Measurements from ENCODE around the gene HIP1. TPM values are rescaled to one million over a fixed set of nuclear protein-coding genes. Genes with fewer than 3 reads are reported as not detected.

Gene HIP1
- total RNA-seq, 1 experiment from 2014 or later, result 10.7 TPM

GRCh38 chr7:75653651-75654050, 85.1 kb downstream of the HIP1 start:
- no peak overlapping the region for H3K27ac Mint-ChIP-seq (ENCODE audit: unreplicated experiment)
- no TSS peak for BruUV-seq (replicated peaks)
- no peaks in the 10 kb centered on the region for H3K4me1 Mint-ChIP-seq (ENCODE audit: low read depth, unreplicated experiment)
- no peak for TF ChIP-seq CTCF (IDR thresholded peaks at IDR 0.05; ENCODE audit: unreplicated experiment)
- intact Hi-C loops (cut with micrococcal nuclease; ENCODE audit: unreplicated experiment), result no loop called here
- H3K9me3 Mint-ChIP-seq (ENCODE audit: low read depth, unreplicated experiment), result no peaks in the 10 kb centered on the region
- H3K36me3 Mint-ChIP-seq (ENCODE audit: insufficient read depth, unreplicated experiment), result no peaks in the 10 kb centered on the region
- CTCF ChIA-PET, result no interaction called here
- no peaks in the 10 kb centered on the region for H3K27me3 Mint-ChIP-seq (ENCODE audit: unreplicated experiment)
- no peak overlapping the region for H3K4me3 Mint-ChIP-seq (ENCODE audit: low read depth, unreplicated experiment)
- no peak for DNase-seq

- no peak for DNase-seq
- intact Hi-C loops (cut with micrococcal nuclease; ENCODE audit: unreplicated experiment), result no loop called here
- Mint-ChIP-seq H3K27ac (ENCODE audit: unreplicated experiment) (no peak overlapping the region), H3K36me3 (ENCODE audit: insufficient read depth, unreplicated experiment) (no peaks in the 10 kb centered on the region), H3K27me3 (ENCODE audit: unreplicated experiment) (no peaks in the 10 kb centered on the region), H3K9me3 (ENCODE audit: low read depth, unreplicated experiment) (no peaks in the 10 kb centered on the region), H3K4me1 (ENCODE audit: low read depth, unreplicated experiment) (no peaks in the 10 kb centered on the region), H3K4me3 (ENCODE audit: low read depth, unreplicated experiment) (no peak overlapping the region)
- CTCF ChIA-PET, result interaction anchor here (0.6 kb wide), 1 partner anchor 60 kb away, joined by 9 read pairs; no protein-coding TSS in a partner anchor
- no peak for TF ChIP-seq CTCF (IDR thresholded peaks at IDR 0.05; ENCODE audit: unreplicated experiment)
- no TSS peak for BruUV-seq (replicated peaks)
Measured at GRCh38 chr7:75652788-75653187, 86.0 kb downstream of the HIP1 start.

- H3K9me3 Mint-ChIP-seq (ENCODE audit: low read depth, unreplicated experiment), result no peaks in the 10 kb centered on the region
- H3K27me3 Mint-ChIP-seq (ENCODE audit: unreplicated experiment), result no peaks in the 10 kb centered on the region
- CTCF ChIA-PET, result no interaction called here
- H3K27ac Mint-ChIP-seq (ENCODE audit: unreplicated experiment), result no peak overlapping the region
- DNase-seq, result no peak
- intact Hi-C loops (cut with micrococcal nuclease; ENCODE audit: unreplicated experiment), result no loop called here
- no TSS peak for BruUV-seq (replicated peaks)
- no peaks in the 10 kb centered on the region for H3K4me1 Mint-ChIP-seq (ENCODE audit: low read depth, unreplicated experiment)
- no peak overlapping the region for H3K4me3 Mint-ChIP-seq (ENCODE audit: low read depth, unreplicated experiment)
- TF ChIP-seq CTCF (IDR thresholded peaks at IDR 0.05; ENCODE audit: unreplicated experiment), result no peak
- H3K36me3 Mint-ChIP-seq (ENCODE audit: insufficient read depth, unreplicated experiment), result no peaks in the 10 kb centered on the region
Measured at GRCh38 chr7:75650681-75651080, 88.1 kb downstream of the HIP1 start.

GRCh38 chr7:75650062-75650461, 88.7 kb downstream of the HIP1 start:
- CTCF ChIA-PET, result no interaction called here
- TF ChIP-seq CTCF (IDR thresholded peaks at IDR 0.05; ENCODE audit: unreplicated experiment), result no peak
- Mint-ChIP-seq H3K27ac (ENCODE audit: unreplicated experiment) (no peak overlapping the region), H3K9me3 (ENCODE audit: low read depth, unreplicated experiment) (no peaks in the 10 kb centered on the region), H3K4me3 (ENCODE audit: low read depth, unreplicated experiment) (no peak overlapping the region), H3K4me1 (ENCODE audit: low read depth, unreplicated experiment) (no peaks in the 10 kb centered on the region), H3K27me3 (ENCODE audit: unreplicated experiment) (no peaks in the 10 kb centered on the region), H3K36me3 (ENCODE audit: insufficient read depth, unreplicated experiment) (no peaks in the 10 kb centered on the region)
- BruUV-seq (replicated peaks), result no TSS peak
- DNase-seq, result no peak
- intact Hi-C loops (cut with micrococcal nuclease; ENCODE audit: unreplicated experiment), result no loop called here
